Measurements from ENCODE around the gene SLC8A2. TPM values are rescaled to one million over a fixed set of nuclear protein-coding genes. Genes with fewer than 3 reads are reported as not detected.

Gene SLC8A2
- total RNA-seq, 4 donors from 2014 or later = 0.19 to 1.4 (median 0.47) TPM; not detected in 1

DNA sequence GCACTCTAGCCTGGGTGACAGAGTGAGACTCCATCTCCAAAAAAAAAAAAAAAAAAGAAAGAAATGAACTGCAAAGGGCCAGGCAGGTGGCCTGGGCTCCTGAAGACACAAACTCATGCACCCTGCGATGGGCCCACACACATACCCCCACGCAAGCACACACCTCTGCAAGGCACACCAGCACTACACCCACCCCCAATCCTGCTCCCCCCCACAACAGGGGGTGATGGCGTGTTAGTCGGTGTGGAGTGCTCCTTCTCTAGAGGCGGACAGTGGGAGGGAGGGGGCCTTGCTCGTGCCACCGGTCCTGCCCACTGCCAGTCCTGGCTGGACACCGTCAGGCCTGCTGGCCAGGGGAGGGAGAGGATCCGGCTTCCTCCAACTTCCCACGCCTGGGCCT lies 1.6 kb upstream of the SLC8A2 start:
- no peak for TF ChIP-seq CTCF (IDR thresholded peaks at IDR 0.05)
- ATAC-seq (ENCODE audit: low FRiP score) = no peak
- no peak for DNase-seq (ENCODE audit: low spot score)

GRCh38 chr19:47471381-47471732 lies 336 bp downstream of the SLC8A2 start:
- no peak for TF ChIP-seq CTCF (IDR thresholded peaks at IDR 0.05)
- DNase-seq (ENCODE audit: low spot score) (no peak), ATAC-seq (ENCODE audit: low FRiP score) (no peak)

DNA sequence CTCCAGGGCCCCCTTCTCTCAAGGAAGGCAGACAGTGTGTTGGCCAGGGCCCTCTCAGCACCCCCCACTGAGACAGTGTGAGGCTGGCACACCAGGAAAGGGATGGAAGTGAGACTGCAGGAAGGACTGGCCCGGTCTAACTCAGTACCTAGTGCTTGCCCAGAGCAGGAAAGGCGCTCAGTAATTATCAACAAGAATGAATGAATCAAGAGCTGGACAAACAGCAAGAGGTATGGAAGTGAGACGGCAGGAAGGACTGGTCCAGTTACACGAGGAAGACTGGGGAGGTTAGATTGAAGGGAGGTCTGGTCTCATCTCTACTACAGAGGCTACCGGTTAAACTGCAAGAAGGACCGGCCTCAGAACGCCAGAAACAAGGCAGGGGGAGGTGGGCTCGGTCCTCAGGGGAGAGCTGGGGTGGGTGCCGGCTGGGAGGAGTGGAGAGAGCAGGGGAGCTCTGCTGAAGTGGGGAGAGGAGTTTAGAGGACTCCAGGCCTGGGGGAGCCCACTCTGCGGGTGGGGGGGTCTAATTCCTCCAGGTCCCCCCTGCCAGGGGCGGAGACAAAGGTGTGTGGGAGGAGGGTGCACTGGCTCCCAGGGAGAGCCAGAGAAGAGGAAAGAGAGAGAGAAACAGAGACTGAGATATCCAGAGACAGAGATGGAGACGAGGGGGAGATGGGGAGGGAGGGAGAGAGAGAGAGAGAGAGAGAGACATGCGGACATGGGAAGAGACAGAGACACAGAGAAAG lies 1.1 kb downstream of the SLC8A2 start:
- DNase-seq (ENCODE audit: low spot score) = no peak
- no peak for TF ChIP-seq CTCF (IDR thresholded peaks at IDR 0.05)
- ATAC-seq (ENCODE audit: low FRiP score) = no peak

DNA sequence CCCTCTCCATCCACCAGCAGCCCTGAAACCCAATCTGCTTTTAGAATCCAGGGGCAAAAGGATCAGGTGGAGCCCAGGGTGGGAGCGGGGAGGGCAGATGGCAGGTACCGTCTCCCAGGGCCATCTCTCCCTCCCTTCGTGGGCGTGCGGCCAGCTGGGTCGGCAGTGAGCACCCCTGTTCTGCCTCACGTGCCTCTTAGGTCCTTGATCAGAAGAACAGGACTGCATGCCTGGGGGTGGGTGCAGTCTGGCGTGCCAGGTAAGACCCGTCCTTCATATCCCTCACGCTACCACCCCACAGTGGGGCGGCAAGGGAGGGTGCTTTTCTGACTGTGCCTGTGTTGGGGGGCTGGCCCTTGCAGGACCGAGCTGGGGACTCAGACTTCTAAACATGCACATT lies 2.0 kb downstream of the SLC8A2 start:
- no peak for ATAC-seq (ENCODE audit: low FRiP score)
- no peak for TF ChIP-seq CTCF (IDR thresholded peaks at IDR 0.05)
- DNase-seq (ENCODE audit: low spot score) = no peak

GRCh38 chr19:47469363-47469700 lies 2.4 kb downstream of the SLC8A2 start:
- DNase-seq (ENCODE audit: low spot score) = no peak
- TF ChIP-seq CTCF (IDR thresholded peaks at IDR 0.05) = no peak
- no peak for ATAC-seq (ENCODE audit: low FRiP score)

GRCh38 chr19:47467914-47468313 lies 3.8 kb downstream of the SLC8A2 start:
- no peak for TF ChIP-seq CTCF (IDR thresholded peaks at IDR 0.05)
- ATAC-seq (ENCODE audit: low FRiP score) (no peak), DNase-seq (ENCODE audit: low spot score) (no peak)

- TF ChIP-seq CTCF (IDR thresholded peaks at IDR 0.05) = no peak
- DNase-seq (ENCODE audit: low spot score) (no peak), ATAC-seq (ENCODE audit: low FRiP score) (no peak)
These were observed 5.7 kb downstream of the SLC8A2 start for GRCh38 chr19:47465957-47466356.

Measured in omental fat pad (tissue), 4 donors.